ENCODE measurements around the gene ZNHIT1.

DNA sequence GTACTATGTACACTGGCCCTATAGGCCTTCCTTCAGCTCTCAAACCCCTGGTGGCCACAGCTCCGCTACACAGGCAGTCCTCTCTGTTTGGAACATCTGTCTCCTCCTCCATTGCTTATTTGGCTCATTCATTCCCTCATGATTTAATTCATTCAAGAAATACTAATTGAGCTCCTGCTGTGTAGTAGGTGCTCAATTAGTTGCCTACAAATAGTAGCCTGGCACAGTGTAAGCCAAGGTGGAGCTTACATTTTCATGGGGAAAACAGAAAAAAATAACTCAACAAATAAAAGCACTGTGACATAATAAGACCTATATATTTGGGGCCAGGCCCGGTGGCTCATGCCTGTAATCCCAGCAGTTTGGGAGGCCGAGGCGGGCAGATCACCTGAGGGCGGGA is 30.3 kb downstream of the ZNHIT1 start:
- TF ChIP-seq, protein P1, sequence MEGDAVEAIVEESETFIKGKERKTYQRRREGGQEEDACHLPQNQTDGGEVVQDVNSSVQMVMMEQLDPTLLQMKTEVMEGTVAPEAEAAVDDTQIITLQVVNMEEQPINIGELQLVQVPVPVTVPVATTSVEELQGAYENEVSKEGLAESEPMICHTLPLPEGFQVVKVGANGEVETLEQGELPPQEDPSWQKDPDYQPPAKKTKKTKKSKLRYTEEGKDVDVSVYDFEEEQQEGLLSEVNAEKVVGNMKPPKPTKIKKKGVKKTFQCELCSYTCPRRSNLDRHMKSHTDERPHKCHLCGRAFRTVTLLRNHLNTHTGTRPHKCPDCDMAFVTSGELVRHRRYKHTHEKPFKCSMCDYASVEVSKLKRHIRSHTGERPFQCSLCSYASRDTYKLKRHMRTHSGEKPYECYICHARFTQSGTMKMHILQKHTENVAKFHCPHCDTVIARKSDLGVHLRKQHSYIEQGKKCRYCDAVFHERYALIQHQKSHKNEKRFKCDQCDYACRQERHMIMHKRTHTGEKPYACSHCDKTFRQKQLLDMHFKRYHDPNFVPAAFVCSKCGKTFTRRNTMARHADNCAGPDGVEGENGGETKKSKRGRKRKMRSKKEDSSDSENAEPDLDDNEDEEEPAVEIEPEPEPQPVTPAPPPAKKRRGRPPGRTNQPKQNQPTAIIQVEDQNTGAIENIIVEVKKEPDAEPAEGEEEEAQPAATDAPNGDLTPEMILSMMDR (IDR thresholded peaks at IDR 0.05; ENCODE audit: low read depth, low read length) = no peak
- TF ChIP-seq EZH2phosphoT487 (IDR thresholded peaks at IDR 0.05; ENCODE audit: low read depth) = no peak

Data from OCI-LY3 (cell line).